NOMO-1 (cell line): ENCODE results near the gene CTSK.
A peak's percentile ranks its signal among the peaks of the same experiment; 100 is the strongest.
"Not testable (repeated sequence)": the region's sequence is repeated elsewhere in the genome, so short reads cannot be mapped to it uniquely, and the experiment has no call there.

ENCODE experiments used
- DNase-seq, 2 experiments: peaks; one replicate each; lab custom pipeline; 2025; ENCODE audit not compliant: unreplicated experiment in 2 of 2; lab: John Stamatoyannopoulos, UW

Gene CTSK

GRCh38 chr1:150808121-150808520 is at the start of gene CTSK:
Gene CTSK, minus strand, starts transcription at chr1:150808260. Its CDS starts 1,455 bp downstream, at chr1:150806805.
- DNase-seq = no peak

GRCh38 chr1:150852734-150853133 is 44.7 kb upstream of the CTSK start:
- DNase-seq = peak; percentile 62 to 64

GRCh38 chr1:150850801-150851362 is 42.8 kb upstream of the CTSK start:
- DNase-seq = not testable (repeated sequence)

- no peak for DNase-seq
Observed at GRCh38 chr1:150846473-150847146, 38.5 kb upstream of the CTSK start.

- no peak for DNase-seq
Observed at GRCh38 chr1:150843474-150843873, 35.4 kb upstream of the CTSK start.

- DNase-seq = no peak
Observed at GRCh38 chr1:150842964-150843363, 34.9 kb upstream of the CTSK start.

- no peak for DNase-seq
Observed at GRCh38 chr1:150842343-150842742, 34.3 kb upstream of the CTSK start.

GRCh38 chr1:150841626-150842025 is 33.6 kb upstream of the CTSK start:
- DNase-seq = no peak

- DNase-seq = not testable (repeated sequence)
Observed at GRCh38 chr1:150840850-150841249, 32.8 kb upstream of the CTSK start.

GRCh38 chr1:150836129-150836773 is 28.2 kb upstream of the CTSK start:
- DNase-seq = no peak

GRCh38 chr1:150833961-150834360 is 25.9 kb upstream of the CTSK start:
- DNase-seq = not testable (repeated sequence)

GRCh38 chr1:150832597-150832996 is 24.5 kb upstream of the CTSK start:
- no peak for DNase-seq

GRCh38 chr1:150829751-150830150 is 21.7 kb upstream of the CTSK start:
- DNase-seq = no peak

GRCh38 chr1:150826299-150826698 is 18.2 kb upstream of the CTSK start:
- DNase-seq = no peak

- DNase-seq = no peak
Observed at GRCh38 chr1:150820730-150821512, 12.9 kb upstream of the CTSK start.

- no peak for DNase-seq
Observed at GRCh38 chr1:150815871-150816270, 7.8 kb upstream of the CTSK start.

- DNase-seq = peak; percentile 20 to 46
Observed at GRCh38 chr1:150813028-150813707, 5.1 kb upstream of the CTSK start.

- DNase-seq = no peak
Observed at GRCh38 chr1:150810958-150811659, 3.0 kb upstream of the CTSK start.

GRCh38 chr1:150809651-150810050 is 1.6 kb upstream of the CTSK start:
- no peak for DNase-seq

GRCh38 chr1:150808846-150809245 is 786 bp upstream of the CTSK start:
- DNase-seq = no peak
